GM19193 (cell line): ENCODE measurements around the gene ARID4B.

Experiments used
- POLR2A ChIP-seq: IDR thresholded peaks from 4 replicates; pipeline ENCODE4 v1.6.1; 2011; ENCODE audit not compliant: insufficient read depth, insufficient read length; ENCODE audit errors: extremely low read depth

The ARID4B gene

GRCh38 chr1:235292790-235293189, 35.2 kb downstream of the ARID4B start:
- no peak for TF ChIP-seq POLR2A

DNA sequence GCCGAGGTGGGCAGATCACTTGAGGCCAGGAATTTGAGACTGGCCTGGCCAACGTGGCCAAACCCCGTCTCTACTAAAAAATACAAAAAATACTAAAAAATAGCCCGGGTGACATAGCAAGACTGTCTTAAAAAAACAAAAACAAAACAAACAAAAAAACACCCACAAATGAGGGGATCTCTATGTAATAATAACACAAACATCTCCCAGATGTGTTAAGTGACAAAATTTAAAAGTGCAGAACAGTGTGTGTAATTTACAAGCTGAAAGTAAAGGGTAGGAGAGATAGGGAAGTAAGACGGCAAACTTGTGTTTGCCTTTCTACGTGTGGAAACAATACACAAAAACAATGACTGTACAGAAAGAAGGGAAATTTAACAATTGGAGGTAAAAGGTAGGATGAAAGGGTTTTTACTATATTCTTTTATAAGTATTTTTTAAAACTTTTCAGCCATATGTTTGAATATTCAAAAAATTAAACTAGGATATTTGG, 36.3 kb downstream of the ARID4B start:
- no peak for TF ChIP-seq POLR2A

- no peak for TF ChIP-seq POLR2A
Observed at GRCh38 chr1:235290740-235291502, 37.1 kb downstream of the ARID4B start.

- no peak for TF ChIP-seq POLR2A
Observed at GRCh38 chr1:235289859-235290739, 37.9 kb downstream of the ARID4B start.

DNA sequence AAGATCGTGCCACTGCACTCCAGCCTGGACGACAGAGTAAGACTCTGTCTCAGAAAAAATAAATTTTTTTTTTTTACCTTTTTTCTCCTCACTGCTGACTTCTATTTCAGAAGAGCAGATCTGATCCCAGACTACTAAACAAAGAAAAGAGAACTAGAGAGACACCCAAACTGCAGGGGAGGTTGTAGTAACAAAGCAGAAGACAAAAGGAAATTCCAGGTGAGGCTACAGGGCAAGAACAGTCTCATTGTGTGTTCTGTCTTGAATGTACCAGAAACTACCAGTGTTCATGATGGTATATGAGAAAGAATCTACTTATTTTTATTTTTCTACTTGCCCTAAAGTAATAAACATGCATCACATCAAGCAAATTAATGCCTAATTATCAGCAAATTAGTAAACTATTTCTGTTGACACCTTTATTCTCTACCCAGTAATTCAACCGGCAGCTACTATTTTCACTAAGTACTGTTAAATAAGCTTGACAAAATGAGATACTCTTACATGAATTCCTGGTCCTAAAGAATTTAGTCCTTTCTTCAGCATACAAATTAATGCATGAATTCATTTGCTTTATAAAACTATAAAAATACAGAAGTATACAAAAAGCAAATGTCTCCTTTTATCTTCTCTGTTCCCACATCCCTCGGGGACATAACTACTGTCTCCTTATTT, 40.6 kb downstream of the ARID4B start:
- TF ChIP-seq POLR2A, result no peak

DNA sequence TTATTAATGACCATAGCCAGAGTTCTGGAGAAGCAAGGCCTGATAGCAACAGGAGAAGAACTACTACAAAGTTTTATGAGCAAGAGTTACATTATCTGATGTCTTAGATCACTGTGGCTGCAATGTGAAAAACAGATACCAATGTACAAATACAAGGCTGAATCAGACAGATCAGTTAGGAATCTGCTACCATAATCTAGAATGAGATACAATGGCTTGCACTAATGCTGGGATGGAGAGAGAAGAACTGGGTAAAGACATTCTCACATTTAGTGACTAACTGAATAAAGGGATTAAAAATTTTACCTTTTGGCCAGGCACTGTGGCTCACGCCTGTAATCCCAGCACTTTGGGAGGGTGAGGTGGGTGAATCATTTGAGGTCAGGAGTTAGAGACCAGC, 41.3 kb downstream of the ARID4B start:
- no peak for TF ChIP-seq POLR2A

GRCh38 chr1:235284231-235284769, 43.7 kb downstream of the ARID4B start:
- TF ChIP-seq POLR2A, result no peak

DNA sequence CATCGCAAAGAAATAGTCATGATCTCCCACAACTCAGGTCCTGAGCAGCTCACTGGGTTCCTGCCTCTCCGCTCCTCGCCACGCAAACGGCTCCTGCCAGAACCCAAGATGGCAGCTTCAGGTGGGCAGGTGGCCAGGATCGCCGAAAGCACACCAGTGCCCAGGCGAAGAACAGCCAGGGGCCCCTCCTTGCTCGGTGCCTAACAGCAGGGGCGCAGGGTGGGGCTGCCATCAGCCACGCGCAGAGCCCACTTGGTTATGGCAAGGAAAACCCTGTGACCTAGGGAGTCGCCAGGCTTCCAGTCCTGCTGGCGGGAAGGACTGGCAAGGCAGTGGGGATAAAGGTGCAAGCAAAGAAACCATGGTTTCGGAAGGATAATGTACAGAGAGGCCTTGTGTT, 47.5 kb downstream of the ARID4B start:
- no peak for TF ChIP-seq POLR2A

- TF ChIP-seq POLR2A, result no peak
Observed at GRCh38 chr1:235279694-235280093, 48.3 kb downstream of the ARID4B start.

DNA sequence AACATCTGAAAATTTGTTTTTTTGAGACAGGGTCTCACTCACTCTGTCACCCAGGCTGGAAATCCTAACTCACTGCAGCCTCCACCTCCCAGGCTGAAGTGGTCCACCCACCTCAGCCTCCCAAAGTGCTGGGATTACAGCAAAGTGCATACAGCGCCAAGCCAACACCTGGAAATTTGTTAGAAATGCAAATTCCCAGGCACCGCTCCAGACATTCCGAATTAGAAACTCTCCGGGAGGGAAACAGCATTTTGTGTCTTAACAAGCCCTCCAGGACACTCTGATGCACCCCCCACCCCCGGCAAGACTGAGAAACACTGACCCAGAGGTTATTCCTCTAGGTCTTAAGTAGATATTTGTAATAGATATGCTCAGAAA, 49.1 kb downstream of the ARID4B start:
- no peak for TF ChIP-seq POLR2A

DNA sequence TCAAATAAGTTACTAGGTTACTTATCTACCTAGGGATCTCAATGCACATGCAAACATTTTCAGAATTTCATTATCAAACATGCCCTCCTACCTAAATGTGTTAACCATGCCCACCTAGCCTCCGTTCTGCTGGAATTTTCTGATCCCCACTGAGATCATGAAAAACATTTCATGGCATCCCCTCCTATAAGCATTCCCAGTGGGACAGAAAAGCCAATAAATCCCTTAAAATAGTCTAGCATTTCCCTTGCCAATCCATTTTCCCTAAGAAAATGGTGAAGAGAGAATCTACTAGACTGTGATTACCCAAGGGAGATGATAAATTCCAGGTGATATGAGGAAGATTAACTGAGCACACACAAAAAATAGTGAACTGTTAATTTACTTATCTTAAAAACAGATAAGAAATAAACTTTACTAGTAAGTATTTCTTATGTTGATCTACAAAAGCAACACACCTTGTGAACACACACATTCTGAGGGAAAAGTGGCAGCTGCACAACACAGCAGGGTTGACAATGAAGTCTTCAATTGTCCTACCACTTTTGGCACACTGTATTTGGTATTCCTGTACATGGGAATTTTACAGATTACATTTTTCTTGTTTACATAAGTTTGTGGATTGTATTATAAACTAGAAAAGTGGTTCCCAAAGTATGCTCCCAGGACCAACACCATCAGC, 49.6 kb downstream of the ARID4B start:
- no peak for TF ChIP-seq POLR2A

DNA sequence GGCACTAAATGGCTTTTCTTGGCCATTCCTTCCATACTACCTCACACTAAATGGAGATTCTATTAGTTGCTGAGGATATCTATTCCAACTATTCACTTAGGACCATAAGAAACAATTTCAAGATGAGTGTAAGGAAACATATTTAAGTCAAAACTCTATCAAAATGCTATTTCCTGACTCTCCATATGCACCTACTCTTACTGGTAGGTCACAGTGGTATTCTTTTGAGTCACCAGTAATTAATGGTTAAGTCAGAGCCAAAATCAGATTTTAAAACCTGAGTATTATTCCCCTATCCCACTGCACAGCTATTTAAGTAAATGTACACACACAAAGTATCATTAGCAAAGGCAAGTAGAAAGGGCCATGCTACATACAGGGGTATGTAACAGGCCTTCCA, 50.3 kb downstream of the ARID4B start:
- TF ChIP-seq POLR2A, result no peak

DNA sequence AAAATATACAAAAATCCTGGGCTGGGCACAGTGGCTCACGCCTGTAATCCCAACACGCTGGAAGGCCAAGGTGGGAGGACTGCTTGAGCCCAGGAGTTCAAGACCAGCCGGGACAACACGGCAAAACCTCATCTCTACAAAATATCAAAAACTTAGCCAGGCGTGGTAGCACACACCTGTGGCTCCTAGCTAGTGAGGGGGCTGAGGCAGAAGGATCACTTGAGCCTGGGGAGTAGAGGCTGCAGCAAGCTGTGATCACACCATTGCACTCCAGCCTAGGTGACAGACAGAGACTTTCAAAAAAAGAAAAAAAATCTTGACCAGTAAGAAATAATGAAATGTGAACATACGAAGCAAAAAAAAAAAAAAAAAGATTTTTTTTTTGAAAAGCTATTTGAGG, 52.1 kb downstream of the ARID4B start:
- TF ChIP-seq POLR2A, result no peak

DNA sequence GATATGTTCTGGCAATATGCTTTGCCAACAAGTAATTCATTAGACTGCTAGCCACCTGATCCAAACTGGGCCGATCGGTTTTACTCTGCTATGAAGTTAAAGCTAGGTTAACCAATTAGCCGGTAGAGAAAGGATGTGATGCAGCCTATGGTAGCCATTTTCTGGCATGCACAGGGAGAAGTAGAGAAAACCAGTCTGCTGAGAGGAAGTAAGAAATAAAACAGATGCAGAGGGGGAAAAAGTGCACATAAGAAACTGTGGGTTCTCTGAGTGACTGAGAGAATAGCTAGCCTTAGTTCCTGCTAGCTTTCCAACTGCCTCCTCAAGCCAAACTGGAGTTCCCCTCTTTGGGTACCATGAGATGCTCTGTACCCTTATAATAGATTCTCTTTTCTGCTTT, 52.8 kb downstream of the ARID4B start:
- TF ChIP-seq POLR2A, result no peak

DNA sequence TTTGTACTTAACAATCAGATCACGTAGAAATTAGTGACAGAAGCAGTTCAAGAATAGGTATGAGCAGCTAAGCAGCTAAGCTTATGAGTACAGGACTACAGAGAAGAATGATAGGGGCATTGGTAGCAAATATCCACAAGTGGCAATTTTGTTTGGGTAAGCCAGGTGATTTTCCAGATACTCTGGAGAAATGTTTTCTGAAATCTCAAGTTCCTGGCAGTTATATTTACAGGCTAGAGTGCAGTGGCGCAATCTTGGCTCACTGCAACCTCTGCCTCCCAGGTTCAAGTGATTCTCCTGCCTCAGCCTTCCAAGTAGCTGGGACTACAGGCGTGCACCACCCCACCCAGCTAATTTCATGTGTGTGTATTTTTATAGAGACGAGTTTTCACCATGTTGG, 55.1 kb downstream of the ARID4B start:
- TF ChIP-seq POLR2A, result no peak

GRCh38 chr1:235270625-235271024, 57.4 kb downstream of the ARID4B start:
- no peak for TF ChIP-seq POLR2A
